GM19035 (cell line): Measurements from ENCODE around the gene TAF11L5.
"Not testable (repeated sequence)": the region's sequence is repeated elsewhere in the genome, so short reads cannot be mapped to it uniquely, and the experiment has no call there.

Experiments used
- ATAC-seq: cut with Tn5 transposase; IDR thresholded peaks from one replicate; pipeline ENCODE4 v1.9.1; 2021; ENCODE audit not compliant: unreplicated experiment

The TAF11L5 gene

DNA sequence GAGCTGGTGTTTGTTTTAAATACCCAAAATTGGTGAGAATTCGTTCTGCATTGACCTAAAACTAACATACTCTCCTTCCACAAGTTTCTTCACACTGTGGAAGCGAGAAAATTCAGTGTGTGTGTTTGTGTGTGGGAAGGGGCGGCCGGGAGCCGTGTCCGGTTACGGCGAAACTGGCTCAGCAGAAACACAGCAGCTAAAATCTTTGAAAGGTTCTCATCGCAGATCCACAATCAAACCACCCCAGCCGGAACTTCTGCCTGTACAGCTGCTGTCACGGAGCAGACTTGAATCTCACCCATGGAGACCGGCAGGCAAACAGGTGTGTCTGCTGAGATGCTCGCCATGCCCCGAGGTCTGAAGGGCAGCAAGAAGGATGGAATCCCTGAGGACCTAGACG lies at the start of gene TAF11L5:
Gene TAF11L5 (plus strand): TSS at position 301 of the 400 bp plus-strand sequence.
- ATAC-seq = not testable (repeated sequence)

DNA sequence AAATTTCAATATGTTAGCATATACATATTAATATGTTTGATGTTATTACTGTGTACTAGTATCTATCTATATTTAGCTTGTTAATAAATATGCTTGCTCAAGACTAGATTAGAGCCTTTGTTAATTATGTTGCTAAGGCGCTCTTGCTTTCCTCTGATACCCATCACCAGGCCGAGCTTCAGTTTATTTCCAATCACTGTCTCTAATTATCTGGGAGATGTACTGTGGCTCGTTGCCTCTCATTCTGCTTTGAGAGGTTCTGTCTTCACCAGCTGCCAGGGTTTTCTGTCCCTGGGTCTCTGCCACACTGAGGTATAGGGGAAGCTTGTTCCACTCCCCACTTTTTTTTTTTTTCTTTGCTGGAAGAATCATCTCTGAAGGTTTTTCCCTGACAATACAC lies 48.0 kb upstream of the TAF11L5 start:
- no peak for ATAC-seq

DNA sequence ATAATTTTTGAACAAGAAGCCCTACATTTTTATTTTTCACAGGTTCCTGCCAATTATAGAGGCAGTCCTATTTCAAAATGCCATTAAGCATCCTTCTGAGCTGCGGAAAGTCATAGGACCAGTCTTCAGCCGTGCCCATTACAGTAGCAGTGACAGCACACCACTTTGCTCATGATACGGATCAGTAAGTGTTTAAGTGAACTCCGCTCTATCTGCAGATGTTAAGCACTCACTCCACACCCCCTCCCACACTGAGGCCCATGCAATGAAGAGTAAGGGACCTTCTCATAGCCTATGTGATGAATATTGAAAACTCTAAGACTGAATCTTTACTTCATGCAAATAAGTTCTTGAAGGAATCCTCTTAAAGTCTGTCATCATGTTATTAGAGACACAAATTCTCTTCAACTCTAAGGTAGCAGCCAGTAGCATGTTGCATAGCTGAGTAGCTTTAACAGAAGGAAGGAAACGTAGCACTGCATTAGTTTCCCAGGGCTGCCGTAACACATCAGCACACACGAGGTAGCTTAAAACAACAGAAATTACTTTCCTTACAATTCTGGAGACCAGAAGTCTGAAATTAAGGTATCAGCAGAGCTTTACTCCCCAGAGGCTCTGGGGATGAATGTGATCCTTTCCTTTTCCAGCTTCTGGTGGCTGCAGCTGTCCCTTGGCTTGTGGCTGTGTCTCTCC lies 47.3 kb upstream of the TAF11L5 start:
- ATAC-seq = no peak

DNA sequence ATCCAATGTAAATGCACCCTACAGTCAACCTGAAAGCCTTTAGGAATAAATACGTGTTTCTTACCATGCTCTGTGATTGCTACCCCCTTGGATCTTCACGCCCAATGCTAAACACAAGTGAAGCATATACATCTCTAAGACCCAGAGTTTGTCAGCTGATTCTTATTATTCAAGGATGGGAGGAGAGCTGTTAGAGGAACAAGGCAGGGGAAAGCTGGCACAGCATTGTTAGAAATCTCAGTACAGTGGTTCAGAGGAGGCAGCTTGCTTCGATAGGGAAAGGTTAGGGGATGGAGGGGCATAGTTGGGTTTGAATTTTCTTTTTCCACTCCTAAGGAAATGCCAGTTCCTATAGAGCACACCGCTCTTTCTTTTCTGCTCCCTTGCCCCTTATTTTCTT lies 43.7 kb upstream of the TAF11L5 start:
- no peak for ATAC-seq

DNA sequence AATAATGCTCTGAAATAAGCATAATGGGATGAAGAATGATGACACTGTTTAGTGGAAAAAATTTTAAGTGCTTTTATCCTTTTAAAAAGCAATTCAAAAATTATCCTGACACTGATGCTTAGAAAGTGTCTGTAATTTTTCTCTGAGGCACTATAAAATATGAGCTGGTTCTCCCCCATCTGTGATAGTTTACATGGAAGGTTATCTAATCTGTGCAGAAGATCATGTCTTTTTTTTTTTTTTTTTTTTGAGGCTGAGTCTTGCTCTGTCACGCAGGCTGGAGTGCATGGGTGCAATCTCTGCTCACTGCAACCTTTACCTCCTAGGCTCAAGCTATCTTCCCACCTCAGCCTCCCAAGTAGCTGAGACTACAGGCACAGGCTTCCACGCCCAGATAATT lies 42.2 kb upstream of the TAF11L5 start:
- no peak for ATAC-seq

DNA sequence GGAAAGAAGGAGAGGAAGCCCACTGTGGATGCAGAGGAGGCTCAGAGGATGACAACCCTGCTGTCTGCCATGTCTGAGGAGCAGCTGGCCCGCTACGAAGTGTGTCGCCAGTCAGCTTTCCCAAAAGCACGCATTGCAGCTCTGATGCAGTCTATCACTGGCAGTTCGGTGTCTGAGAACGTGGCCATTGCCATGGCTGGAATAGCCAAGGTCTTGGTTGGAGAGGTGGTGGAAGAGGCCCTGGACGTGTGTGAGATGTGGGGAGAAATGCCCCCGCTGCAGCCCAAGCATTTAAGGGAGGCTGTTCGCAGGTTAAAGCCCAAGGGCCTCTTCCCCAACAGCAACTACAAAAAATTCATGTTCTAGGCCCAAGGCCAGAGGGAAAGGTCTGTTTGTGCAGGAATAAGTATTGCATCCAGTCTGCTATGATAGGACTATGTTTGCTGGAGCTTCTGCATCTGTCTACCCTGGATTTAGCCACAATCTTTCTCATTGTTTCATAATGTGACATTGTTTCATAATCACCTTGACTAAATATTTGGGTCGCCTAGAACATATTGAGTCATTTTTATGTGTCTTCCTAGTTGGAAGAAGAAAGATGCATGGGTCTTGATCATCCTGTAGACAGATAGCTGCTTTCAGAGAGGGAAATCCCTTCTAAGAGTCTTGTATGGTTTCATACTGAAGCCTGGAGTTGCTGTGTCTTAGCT lies 38.4 kb upstream of the TAF11L5 start:
- not testable (repeated sequence) for ATAC-seq

DNA sequence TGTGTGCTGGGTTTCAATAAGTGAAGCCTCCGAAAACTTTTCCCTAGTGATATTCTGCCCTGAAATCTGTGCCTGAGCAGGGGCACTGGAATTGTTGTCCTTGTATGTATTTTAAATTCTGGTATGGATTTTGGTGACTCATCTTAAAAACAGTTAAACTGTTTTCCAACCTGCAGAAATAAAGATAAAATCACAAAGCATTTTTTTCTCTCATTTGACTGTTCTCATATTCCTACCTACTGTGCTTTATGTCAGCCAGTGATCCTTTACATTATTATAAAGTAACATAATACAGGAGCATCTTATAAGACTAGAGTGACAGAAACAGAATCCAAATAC lies 37.9 kb upstream of the TAF11L5 start:
- ATAC-seq = no peak

DNA sequence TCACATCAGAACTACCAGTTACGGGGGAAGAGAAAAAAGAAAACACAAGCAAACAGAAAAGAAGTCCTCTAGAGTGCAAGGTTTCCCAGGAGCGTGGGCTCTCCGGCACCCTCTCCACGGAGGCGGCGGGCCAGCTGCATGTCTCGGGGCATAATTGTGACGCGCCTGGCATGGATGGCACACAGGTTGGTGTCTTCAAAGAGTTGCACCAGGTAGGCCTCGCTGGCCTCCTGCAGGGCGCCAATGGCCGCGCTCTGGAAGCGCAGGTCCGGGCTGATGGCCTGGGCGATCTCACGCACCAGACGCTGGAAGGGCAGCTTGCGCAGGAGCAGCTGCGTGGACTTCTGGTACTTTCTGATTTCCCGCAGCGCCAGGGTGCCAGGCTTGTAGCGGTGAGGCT lies 33.8 kb upstream of the TAF11L5 start:
- ATAC-seq = not testable (repeated sequence)

DNA sequence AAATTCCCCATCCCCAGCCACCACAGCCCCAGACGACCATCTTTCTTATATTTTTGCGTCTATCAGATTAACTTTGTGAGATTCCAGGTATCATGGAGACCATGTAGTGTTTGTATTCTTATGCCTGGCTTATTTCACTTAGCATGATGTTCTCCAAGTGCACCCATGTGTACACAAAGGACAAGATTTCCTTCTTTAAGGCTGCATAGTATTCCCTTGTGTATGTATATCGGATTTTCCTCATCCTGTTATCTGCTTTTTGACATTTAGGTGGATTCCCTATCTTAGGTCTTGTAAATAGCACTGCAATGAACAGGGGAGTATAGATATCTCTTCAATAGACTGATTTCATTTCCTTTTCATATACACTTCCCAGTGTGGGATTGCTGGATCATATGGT lies 32.3 kb upstream of the TAF11L5 start:
- ATAC-seq = no peak

DNA sequence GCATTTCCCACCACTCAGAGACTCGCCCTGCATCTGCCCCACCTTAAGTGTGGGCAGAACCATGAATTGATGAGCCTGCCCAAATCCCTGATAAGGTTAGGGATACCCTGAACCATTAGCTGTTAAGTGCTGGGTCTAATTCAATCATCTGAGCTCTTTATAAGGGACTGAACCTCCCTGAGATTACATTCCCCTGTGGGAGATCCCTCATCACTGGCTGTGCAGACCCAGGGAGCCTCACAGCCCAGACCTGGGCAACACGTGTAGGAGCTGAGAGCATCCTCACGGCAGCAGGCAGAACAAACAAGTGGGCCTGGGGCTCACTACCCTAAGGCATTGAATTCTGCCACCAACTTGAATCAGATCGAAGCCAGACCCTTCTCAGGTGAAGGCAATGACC lies 27.6 kb upstream of the TAF11L5 start:
- no peak for ATAC-seq

DNA sequence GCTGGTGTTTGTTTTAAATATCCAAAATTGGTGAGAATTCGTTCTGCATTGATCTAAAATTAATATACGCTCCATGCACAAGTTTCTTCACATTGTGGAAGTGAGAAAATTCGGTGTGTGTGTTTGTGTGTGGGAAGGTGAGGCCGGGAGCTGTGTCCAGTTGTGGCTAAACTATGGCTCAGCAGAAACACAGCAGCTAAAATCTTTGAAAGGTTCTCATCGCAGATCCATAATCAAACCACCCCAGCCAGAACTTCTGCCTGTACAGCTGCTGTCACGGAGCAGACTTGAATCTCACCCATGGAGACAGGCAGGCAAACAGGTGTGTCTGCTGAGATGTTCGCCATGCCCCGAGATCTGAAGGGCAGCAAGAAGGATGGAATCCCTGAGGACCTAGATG lies 27.1 kb upstream of the TAF11L5 start, which contains the start of gene TAF11L2:
Gene TAF11L2 (plus strand): TSS at position 301 of the 400 bp plus-strand sequence.
- not testable (repeated sequence) for ATAC-seq

DNA sequence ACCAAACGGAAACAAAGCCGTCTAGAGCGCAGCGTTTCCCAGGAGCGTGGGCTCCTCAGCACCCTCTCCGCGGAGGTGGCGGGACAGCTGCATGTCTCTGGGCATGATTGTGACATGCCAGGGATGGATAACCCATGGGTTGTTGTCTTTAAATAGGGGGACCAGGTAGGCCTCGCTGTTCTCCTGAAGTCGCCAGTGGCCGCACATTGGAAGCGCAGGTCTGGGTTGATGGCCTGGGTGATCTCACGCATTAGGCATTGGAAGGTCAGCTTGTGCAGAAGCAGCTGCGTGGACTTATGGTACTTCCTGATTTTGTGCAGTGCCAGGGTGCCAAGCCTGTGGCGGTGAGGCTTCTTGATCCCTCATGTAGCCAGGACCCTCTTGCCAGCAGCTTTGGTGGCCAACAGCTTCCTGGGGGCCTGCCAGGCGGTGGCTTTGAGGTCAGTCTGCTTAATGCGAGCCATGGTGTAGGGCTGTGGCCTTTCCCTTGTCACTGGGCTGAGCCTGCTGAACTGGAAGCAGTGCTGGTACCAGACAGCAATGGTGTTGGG lies 13.2 kb upstream of the TAF11L5 start:
- ATAC-seq = no peak

DNA sequence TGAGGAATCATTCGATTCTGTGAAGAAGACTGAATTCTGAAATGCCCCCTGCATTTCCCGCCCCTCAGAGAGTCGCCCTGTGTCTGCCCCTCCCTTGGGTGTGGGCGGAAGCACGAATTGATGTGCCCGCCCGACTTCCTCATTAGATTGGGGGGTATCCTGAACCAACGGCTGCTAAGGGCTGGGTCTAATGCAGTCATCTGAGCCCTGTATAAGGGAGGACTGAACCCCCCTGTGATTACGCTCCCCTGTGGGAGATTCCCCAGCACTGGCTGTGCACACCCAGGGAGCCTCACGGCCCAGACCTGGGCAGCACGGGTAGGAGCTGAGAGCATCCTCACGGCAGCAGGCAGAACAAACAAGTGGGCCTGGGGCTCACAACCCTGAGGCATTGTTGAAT lies 7.5 kb upstream of the TAF11L5 start:
- not testable (repeated sequence) for ATAC-seq

DNA sequence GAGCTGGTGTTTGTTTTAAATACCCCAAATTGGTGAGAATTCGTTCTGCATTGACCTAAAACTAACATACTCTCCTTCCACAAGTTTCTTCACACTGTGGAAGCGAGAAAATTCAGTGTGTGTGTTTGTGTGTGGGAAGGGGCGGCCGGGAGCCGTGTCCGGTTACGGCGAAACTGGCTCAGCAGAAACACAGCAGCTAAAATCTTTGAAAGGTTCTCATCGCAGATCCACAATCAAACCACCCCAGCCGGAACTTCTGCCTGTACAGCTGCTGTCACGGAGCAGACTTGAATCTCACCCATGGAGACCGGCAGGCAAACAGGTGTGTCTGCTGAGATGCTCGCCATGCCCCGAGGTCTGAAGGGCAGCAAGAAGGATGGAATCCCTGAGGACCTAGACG lies 7.0 kb upstream of the TAF11L5 start, which contains the start of gene TAF11L3:
Gene TAF11L3 (plus strand): TSS at position 301 of the 400 bp plus-strand sequence.
- not testable (repeated sequence) for ATAC-seq

DNA sequence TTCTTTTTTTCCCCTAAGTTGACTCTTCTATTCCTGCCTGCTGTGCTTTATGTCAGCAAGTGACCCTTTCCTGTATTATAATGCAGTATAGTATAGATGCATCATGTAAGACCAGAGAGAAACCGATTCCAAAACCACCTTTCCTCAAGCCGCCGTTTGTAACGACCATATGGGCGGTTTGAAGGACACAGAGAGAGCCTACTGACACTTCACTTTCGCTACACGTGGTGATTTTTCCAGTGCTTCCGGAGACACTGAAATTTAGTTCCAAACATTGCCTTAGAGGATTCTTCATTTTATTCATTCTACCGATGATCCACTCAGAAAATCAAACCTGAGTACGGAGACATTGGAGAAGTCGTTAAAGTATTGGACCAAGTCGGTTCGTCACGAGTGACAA lies 5.5 kb upstream of the TAF11L5 start:
- ATAC-seq = not testable (repeated sequence)

DNA sequence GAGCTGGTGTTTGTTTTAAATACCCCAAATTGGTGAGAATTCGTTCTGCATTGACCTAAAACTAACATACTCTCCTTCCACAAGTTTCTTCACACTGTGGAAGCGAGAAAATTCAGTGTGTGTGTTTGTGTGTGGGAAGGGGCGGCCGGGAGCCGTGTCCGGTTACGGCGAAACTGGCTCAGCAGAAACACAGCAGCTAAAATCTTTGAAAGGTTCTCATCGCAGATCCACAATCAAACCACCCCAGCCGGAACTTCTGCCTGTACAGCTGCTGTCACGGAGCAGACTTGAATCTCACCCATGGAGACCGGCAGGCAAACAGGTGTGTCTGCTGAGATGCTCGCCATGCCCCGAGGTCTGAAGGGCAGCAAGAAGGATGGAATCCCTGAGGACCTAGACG lies 3.5 kb upstream of the TAF11L5 start, which contains the start of gene TAF11L4:
Gene TAF11L4 (plus strand): TSS at position 301 of the 400 bp plus-strand sequence.
- ATAC-seq = not testable (repeated sequence)

DNA sequence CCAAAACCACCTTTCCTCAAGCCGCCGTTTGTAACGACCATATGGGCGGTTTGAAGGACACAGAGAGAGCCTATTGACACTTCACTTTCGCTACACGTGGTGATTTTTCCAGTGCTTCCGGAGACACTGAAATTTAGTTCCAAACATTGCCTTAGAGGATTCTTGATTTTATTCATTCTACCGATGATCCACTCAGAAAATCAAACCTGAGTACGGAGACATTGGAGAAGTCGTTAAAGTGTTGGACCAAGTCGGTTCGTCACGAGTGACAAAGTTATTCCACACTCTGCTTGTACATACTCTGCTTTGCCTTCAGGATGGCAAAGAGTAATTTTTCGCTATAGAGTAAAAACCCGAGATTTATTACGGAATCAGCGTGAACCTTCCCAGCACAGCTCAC lies 1.5 kb downstream of the TAF11L5 start:
- not testable (repeated sequence) for ATAC-seq

DNA sequence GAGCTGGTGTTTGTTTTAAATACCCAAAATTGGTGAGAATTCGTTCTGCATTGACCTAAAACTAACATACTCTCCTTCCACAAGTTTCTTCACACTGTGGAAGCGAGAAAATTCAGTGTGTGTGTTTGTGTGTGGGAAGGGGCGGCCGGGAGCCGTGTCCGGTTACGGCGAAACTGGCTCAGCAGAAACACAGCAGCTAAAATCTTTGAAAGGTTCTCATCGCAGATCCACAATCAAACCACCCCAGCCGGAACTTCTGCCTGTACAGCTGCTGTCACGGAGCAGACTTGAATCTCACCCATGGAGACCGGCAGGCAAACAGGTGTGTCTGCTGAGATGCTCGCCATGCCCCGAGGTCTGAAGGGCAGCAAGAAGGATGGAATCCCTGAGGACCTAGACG lies 3.3 kb downstream of the TAF11L5 start, which contains the start of gene TAF11L6:
Gene TAF11L6 (plus strand): TSS at position 301 of the 400 bp plus-strand sequence.
- not testable (repeated sequence) for ATAC-seq
